Measurements from ENCODE around the gene MPRIP.

Gene MPRIP

GRCh38 chr17:17053446-17054379 lies 11.5 kb downstream of the MPRIP start:
- DNase-seq = no peak

DNA sequence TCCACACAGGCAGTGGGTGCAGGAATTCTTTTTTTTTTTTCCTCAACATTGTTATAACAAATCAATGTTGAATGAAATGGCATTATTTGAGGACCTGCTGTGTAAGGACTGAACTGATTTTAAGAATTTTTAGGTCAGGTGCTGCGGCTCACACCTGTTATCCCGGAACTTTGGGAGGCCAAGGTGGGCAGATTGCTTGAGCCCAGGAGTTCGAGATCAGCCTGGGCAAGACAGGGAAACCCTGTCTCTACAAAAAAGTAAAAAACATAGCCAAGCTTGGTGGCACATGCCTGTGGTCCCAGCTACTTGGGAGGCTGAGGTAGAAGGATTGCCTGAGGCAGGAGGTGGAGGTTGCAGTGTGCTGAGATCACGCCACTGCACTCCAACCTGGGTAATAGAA lies 12.4 kb downstream of the MPRIP start:
- DNase-seq = no peak

DNA sequence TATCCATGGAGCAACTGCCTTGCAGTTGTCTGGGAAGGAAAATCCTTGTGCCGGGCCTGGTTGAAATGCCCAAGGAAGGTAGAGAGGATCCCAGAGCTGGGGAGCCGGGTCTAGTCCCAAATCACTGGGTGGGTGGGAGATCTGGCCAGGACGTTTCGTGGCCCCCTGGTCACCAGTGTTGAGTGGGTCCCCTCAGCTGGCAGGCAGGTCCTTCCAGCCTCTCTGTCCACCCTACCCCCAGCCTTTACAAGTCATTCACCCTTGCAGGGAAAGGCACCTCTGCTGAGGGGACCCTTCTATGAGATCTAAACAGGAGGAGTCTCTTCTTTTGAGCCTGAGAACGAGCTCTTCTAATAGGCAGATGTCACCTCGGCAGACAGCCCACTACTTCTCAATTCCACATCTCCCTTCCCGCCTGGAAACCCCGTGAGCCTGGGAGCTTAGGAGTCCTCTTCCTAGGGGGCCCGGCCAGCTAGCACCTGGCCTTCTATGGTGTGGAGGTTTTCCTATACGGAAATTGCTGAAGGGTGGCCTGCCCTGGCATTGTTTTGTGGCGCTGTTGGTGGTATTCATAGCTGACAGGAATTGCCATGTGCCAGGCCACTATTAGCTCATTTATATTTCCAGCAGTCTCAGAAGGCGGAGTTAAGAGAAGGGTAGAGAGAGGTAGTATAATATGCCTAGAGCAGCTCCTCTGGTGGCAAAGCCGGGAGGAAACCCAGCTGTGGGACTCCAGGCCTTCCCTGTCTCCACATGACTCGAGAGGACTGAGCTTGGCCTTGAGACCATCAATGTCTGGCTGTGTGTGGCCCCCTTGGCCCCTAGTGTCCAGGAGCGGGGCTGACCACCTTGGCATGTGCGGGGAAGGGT lies 13.3 kb downstream of the MPRIP start:
- DNase-seq = no peak

DNA sequence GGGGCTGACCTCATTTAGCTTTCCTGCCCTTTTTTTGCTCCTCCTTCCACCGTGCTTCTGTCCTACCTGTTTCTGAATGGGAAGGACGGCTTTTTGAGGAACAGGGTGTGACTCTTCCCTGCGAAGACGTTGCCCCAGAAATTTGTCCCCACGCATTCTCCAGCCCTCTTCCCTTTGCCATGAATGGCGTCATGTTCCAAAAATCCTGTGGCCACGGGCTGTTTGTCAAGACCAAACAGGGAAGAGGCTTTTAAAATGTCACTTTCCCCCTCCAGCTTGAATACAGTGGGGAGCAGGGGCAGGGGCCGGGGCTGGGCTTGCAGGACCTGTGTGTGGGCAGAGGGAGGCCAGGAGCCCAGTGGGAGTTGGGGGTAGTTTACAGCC lies 13.9 kb downstream of the MPRIP start:
- DNase-seq = no peak

DNA sequence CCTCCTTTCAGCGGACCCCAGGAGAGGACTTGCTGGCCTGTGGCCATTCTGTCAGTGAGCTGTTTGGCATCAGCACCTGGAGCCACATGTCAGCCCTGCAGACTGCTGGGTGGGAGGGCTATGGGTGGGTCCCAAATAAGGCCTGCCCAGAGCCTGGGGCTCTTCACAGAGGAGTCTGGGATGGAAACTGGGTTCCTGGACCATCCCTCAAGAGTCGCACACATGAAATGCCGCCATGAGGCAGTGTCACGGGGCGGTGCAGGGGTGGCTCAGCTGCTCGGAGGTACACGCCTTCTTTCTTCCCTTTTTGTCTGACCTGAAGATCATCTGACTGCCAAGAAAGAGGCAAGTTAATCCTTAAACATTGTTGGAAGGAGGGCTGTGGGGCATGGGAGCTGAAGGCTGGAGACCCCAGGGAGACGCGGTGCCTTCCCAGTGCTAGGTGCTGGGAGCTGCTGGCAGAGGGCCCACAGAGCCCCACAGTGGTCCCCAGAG lies 14.8 kb downstream of the MPRIP start:
- no peak for DNase-seq

- no peak for DNase-seq
Observed at GRCh38 chr17:17058304-17058703, 16.0 kb downstream of the MPRIP start.

DNA sequence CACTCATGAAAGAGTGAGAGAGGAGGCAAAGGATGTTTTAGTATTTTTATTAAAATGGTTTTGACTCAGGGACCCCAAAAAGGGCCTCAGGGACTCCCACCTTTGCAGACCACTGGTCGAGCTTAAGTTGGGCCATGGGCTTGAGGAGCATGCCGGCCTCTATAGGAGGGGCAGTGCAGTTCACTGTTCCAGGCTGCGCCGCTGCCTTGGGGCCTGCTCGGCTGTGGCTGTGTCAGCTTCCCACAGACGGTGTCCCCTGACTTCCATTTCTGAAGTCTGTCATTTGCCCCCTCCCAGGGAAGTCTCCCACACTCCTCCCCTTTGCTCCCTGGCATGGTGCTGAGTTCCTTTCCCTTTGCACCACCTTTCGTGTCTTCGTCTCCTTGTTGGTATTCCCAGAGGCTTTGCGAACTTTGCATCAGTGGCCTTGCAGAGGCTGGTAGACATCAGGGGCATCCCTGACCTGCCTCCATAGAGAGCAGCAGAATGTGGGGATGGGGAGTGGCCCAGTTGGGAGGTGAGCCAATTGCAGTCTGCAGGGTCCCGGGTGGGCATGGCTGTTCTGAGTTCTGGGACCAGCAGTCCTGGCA lies 17.1 kb downstream of the MPRIP start:
- no peak for DNase-seq

- DNase-seq = no peak
Observed at GRCh38 chr17:17060001-17060922, 18.0 kb downstream of the MPRIP start.

- no peak for DNase-seq
Observed at GRCh38 chr17:17060930-17061329, 18.7 kb downstream of the MPRIP start.

- no peak for DNase-seq
Observed at GRCh38 chr17:17061516-17061915, 19.3 kb downstream of the MPRIP start.

GRCh38 chr17:17062356-17062755 lies 20.1 kb downstream of the MPRIP start:
- no peak for DNase-seq

- no peak for DNase-seq
Observed at GRCh38 chr17:17062866-17063265, 20.6 kb downstream of the MPRIP start.

DNA sequence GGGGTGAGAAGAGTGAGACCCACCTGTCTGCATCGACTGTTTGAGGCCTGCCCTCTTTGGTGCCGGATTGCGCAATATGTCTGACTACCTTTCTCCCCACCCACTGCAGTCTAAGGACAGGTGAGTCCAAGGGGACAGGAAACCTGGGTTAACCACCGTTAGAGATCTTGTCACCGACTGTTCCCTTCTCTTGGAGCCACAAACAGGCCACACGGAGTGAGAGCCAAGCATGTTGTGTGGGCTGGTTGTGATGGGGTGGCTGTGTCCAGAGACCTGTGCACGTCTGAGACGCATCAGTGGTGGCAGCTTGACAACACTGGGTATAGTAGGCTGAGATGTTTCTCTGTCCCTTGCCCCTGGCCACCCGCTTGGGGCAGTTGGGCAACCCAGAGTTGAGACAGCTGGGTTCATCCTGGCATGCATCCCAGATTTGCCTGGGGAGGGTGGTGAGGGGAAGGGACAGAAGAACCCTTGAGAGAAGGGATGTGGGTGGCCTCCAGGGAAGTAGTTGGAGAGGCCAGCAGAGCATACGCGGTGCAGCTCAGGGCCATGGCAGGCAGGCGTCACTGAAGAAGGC lies 21.4 kb downstream of the MPRIP start:
- no peak for DNase-seq

DNA sequence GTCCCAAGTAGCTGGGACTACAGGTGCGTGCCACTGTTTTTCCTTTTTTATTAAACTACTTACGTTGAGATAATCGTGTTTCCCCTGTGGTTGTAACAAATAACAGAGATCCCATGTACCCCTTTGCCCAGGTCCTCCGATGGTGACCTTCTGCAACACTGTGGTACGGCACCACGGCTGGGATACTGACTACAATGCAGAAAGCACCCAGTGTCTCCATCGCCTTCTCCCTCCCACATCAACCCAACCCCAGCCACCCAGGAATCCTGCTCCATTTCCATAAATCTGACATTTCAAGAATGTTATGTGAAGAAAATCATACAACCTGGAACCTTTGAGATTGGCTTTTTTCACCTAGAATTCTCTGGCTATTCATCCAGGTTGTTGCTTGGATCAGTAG lies 22.1 kb downstream of the MPRIP start:
- no peak for DNase-seq

- DNase-seq = no peak
Observed at GRCh38 chr17:17066021-17066420, 23.8 kb downstream of the MPRIP start.

GRCh38 chr17:17067257-17067656 lies 25.0 kb downstream of the MPRIP start:
- no peak for DNase-seq

- DNase-seq = no peak
Observed at GRCh38 chr17:17069849-17070248, 27.6 kb downstream of the MPRIP start.

- DNase-seq = no peak
Observed at GRCh38 chr17:17070931-17071330, 28.7 kb downstream of the MPRIP start.

DNA sequence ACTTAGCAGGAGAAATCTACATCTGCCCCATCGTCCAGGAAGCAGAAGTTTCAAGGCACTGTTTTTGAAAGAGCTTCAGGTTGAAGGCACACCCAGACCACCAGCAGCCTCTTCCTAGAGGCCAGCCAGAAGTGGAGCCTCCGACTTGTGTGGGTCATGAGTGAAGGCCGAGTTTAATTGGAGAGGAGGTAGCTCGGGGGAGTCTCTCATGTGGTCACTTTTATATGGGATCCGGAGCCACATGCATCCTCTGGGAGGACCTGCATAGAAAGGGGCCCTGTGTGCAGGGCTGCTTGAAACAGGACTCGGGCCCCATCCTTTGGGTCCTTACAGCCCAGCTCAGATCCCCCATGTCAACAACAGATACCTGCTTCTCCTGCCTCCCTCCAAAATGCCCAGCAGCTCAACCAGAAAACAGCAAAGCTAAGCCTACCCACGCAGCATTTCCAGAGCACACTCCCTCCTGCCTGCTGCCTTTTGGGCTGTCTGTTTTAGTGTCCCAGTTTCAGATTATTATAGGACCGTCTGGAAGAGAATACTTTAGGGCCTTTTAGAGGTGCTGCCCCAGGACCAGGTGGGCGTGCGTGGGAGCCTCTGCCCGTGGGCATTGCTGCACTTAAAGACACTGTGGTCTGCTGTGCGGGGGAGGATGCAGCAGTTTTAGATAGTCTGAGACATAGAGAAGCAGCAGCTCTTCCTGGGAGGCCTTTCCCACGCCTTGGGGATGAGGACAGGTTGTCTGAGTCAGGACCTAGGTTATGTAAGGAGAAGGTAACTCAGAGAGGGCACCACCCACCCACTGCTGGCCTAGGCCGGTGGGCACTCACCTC lies 29.5 kb downstream of the MPRIP start:
- DNase-seq = no peak

- no peak for DNase-seq
Observed at GRCh38 chr17:17072546-17072945, 30.3 kb downstream of the MPRIP start.

- DNase-seq = no peak
Observed at GRCh38 chr17:17073030-17073564, 30.8 kb downstream of the MPRIP start.
